GM08714 (cell line): ENCODE measurements around the gene METTL13.

Experiments
- H3K4me3 ChIP-seq: fragments of 200-500 bp; sonication (Bioruptor generic); 2 replicates; pipeline ENCODE4 v1.5.1; 2014; ENCODE audit warnings: mild to moderate bottlenecking, low read length, inconsistent platforms
- ZNF274 ChIP-seq: IDR thresholded peaks from 2 replicates; pipeline ENCODE4 v1.6.1; 2012; ENCODE audit warnings: mild to moderate bottlenecking, low read depth, low read length

METTL13 gene

GRCh38 chr1:171803045-171803444 lies 21.6 kb downstream of the METTL13 start:
- H3K4me3 ChIP-seq, result no peak overlapping the region
- TF ChIP-seq ZNF274, result no peak

DNA sequence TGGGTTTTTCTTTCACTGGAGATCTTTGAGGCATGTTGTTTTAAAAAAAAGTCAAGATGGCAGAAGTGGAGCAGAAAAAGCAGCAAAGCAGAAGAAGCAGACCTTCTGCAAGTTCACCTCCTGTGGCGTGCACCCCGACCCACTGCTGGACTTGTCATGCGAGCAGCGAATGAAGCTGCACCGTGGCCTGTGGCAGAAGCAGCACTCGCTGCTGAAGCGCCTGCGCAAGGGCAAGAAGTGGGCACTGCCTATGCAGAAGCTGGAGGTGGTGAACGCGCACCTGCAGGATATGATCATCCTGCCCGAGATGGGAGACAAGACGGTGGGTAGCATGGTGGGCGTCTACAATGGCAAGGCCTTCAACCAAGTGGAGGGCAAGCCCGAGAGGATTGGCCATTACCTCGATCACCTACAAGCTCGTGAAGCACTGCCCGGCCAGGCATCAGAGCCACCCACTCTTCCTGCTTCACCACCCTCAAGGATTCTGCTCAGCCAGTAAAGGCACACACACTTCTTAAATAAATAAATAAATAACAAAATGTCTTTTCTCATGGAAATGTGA lies 22.1 kb downstream of the METTL13 start:
- H3K4me3 ChIP-seq, result no peak overlapping the region
- TF ChIP-seq ZNF274, result no peak

GRCh38 chr1:171805395-171806115 lies 24.1 kb downstream of the METTL13 start:
- no peak overlapping the region for H3K4me3 ChIP-seq
- no peak for TF ChIP-seq ZNF274

DNA sequence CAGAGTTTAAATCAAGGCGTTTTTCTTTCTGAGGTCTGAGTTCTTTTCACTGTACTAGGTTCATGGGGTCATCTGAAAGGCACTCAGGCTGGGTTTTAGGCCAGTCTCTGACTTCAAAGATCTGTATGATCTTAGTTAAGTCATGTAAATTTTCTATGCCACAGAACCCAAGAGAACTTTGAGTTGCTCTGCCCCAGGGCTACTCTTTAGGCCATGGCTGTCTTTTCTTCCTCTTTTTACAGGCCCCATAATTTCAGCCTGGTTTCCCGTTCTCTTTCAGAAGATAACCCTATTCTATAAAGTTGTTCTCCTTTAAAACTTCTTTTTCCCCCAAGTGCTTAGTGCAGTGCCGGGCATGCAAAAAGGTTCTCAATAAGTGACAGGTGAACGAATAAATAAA lies 26.1 kb downstream of the METTL13 start:
- no peak for TF ChIP-seq ZNF274
- no peak overlapping the region for H3K4me3 ChIP-seq

DNA sequence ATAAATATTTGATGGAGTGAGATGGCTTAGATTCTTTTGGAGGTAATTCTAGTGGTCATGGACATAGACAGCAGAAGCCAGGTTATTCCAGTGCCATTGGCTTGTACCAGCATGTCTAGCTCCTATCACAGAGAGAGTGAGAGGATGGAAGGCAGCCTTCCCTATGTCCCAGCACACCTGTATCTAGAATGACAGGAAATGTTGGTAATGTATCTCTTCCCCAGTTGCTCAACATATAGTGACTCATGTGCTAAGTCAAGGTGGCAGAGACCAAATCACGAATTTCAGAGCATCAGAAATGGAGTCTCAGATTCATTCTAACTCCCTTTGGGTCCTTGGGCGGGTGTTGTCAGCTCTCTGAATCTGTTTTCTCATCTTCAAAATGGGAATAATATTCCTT lies 28.4 kb downstream of the METTL13 start:
- no peak for TF ChIP-seq ZNF274
- no peak overlapping the region for H3K4me3 ChIP-seq

GRCh38 chr1:171811672-171812071 lies 30.2 kb downstream of the METTL13 start:
- H3K4me3 ChIP-seq, result no peak overlapping the region
- TF ChIP-seq ZNF274, result no peak

DNA sequence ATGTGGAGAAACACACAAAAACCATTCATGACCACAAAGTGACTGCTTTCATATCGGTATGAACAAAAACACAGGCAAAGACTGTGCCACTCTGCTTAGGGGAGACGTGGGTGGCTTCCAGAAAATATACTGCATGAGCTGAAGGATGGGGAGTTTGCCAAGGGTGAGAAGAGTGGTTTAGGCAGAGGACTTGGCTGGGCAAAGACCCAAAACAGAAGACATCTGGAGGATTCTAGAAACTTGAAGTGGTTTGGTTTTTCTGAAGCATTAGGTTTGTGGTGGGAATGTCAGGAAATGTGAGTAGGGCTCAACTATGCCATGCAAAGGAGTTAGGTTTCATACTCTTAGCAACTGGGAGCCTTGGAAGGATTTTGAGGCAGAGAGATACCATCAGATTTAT lies 33.2 kb downstream of the METTL13 start:
- TF ChIP-seq ZNF274, result no peak
- no peak overlapping the region for H3K4me3 ChIP-seq

- H3K4me3 ChIP-seq, result no peak overlapping the region
- no peak for TF ChIP-seq ZNF274
Measured at GRCh38 chr1:171816300-171816901, 34.9 kb downstream of the METTL13 start.

GRCh38 chr1:171817511-171818265 lies 36.2 kb downstream of the METTL13 start:
- H3K4me3 ChIP-seq, result no peak overlapping the region
- no peak for TF ChIP-seq ZNF274

GRCh38 chr1:171819946-171820345 lies 38.5 kb downstream of the METTL13 start:
- H3K4me3 ChIP-seq, result no peak overlapping the region
- no peak for TF ChIP-seq ZNF274

DNA sequence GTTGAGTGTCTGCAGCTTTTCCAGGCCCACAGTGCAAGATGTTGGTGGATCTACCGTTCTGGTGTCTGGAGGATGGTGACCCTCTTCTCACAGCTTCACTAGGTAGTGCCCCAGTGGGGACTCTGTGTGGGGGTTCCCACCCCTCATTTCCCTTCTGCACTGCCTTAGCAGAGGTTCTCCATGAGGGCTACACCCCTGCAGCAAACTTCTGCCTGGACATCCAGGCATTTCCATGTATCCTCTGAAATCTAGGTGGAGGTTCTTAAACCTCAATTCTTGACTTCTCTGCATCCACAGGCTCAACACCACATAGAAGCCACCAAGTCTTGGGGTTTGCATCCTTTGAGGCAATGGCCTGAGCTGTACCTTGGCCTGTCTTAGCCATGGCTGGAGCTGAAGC lies 45.5 kb downstream of the METTL13 start:
- H3K4me3 ChIP-seq, result no peak overlapping the region
- TF ChIP-seq ZNF274, result no peak

- TF ChIP-seq ZNF274, result no peak
- H3K4me3 ChIP-seq, result no peak overlapping the region
Measured at GRCh38 chr1:171828794-171829193, 47.3 kb downstream of the METTL13 start.

- no peak for TF ChIP-seq ZNF274
- no peak overlapping the region for H3K4me3 ChIP-seq
Measured at GRCh38 chr1:171833091-171833825, 51.8 kb downstream of the METTL13 start.

- no peak overlapping the region for H3K4me3 ChIP-seq
- no peak for TF ChIP-seq ZNF274
Measured at GRCh38 chr1:171834821-171835220, 53.4 kb downstream of the METTL13 start.
